Measurements from ENCODE around the gene OPALIN. TPM values are rescaled to one million over a fixed set of nuclear protein-coding genes. Genes with fewer than 3 reads are reported as not detected.

The OPALIN gene
- polyA plus RNA-seq, 3 donors from 2014 or later = not detected

- Mint-ChIP-seq H3K36me3 (no peaks in the 10 kb centered on the region), H3K9me3 (no peaks in the 10 kb centered on the region), H3K4me3 (no peak overlapping the region), H3K27ac (no peak overlapping the region), H3K27me3 (ENCODE audit: low read depth in 3 of 3) (peaks cover 4 to 22% (median 4%) of the 10 kb centered on the region in 3 donors), H3K4me1 (no peaks in the 10 kb centered on the region)
- peak; percentile 13 to 19 (median 14) for DNase-seq
Measured at GRCh38 chr10:96339956-96340904, 18.6 kb downstream of the OPALIN start.

- H3K4me1 Mint-ChIP-seq = no peaks in the 10 kb centered on the region
- no peak overlapping the region for H3K4me3 Mint-ChIP-seq
- H3K27ac Mint-ChIP-seq = no peak overlapping the region
- no peaks in the 10 kb centered on the region for H3K36me3 Mint-ChIP-seq
- no peaks in the 10 kb centered on the region for H3K9me3 Mint-ChIP-seq
- peaks cover 4 to 20% (median 4%) of the 10 kb centered on the region in 3 donors for H3K27me3 Mint-ChIP-seq (ENCODE audit: low read depth in 3 of 3)
- DNase-seq = no peak
Measured at GRCh38 chr10:96339383-96339782, 19.4 kb downstream of the OPALIN start.

GRCh38 chr10:96338279-96338925 lies 20.4 kb downstream of the OPALIN start:
- H3K9me3 Mint-ChIP-seq = no peaks in the 10 kb centered on the region
- DNase-seq = no peak
- no peaks in the 10 kb centered on the region for H3K36me3 Mint-ChIP-seq
- no peak overlapping the region for H3K4me3 Mint-ChIP-seq
- no peaks in the 10 kb centered on the region for H3K4me1 Mint-ChIP-seq
- H3K27ac Mint-ChIP-seq = no peak overlapping the region
- peaks cover 4 to 13% (median 4%) of the 10 kb centered on the region in 3 donors for H3K27me3 Mint-ChIP-seq (ENCODE audit: low read depth in 3 of 3)

- no peaks in the 10 kb centered on the region for H3K4me1 Mint-ChIP-seq
- H3K36me3 Mint-ChIP-seq = no peaks in the 10 kb centered on the region
- H3K27me3 Mint-ChIP-seq (ENCODE audit: low read depth in 3 of 3) = peaks cover 4 to 12% (median 4%) of the 10 kb centered on the region in 3 donors
- no peak overlapping the region for H3K4me3 Mint-ChIP-seq
- H3K9me3 Mint-ChIP-seq = no peaks in the 10 kb centered on the region
- H3K27ac Mint-ChIP-seq = no peak overlapping the region
- no peak for DNase-seq
Measured at GRCh38 chr10:96337106-96337505, 21.7 kb downstream of the OPALIN start.

DNA sequence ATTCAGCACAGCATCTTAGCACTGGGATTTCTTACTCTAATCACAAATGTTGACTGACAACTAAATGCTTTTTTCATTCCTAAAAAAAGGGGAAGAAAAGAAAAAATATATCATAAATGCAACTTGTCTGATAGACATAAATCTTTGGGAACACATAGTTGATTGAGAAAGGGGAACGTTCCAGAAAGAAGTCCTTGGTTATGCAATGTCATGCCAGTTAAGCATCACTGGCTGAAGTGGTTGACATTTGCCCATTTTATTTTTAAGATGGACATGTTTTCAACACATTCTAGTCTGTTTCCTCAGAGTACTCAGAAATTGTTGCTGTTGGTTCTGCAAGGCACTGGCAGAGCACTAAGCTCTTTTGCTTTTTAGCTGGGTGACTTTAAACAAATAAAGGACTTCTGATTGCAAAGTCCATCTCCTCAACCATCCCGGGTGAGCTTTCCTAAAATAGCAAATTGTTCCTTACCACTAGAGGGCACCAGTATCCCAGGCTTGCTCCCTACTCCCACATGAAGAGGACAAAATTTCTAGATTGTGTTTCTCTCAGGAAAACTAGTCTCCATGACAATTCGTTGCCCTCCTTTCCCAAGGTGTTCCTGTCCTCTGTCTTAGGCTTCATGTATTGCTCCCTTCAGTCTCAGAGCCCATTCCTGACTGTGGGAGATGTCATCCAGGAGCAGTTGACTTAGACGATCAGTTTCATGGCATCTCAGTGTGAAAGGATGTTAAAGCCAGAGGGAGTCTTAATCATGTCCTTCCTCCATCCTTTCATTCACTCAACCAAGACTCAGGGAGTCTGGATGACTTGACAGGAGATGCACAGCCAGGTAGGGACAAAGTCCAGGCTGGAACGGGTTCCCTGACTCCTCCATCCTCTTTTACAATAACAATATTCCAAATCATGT lies 23.9 kb downstream of the OPALIN start:
- no peaks in the 10 kb centered on the region for H3K9me3 Mint-ChIP-seq
- peak in 2 of 3 donors; percentile 2 to 10 for DNase-seq
- no peaks in the 10 kb centered on the region for H3K4me1 Mint-ChIP-seq
- no peaks in the 10 kb centered on the region for H3K36me3 Mint-ChIP-seq
- no peak overlapping the region for H3K4me3 Mint-ChIP-seq
- H3K27me3 Mint-ChIP-seq (ENCODE audit: low read depth in 3 of 3) = peaks cover 2 to 13% (median 2%) of the 10 kb centered on the region in 3 donors
- no peak overlapping the region for H3K27ac Mint-ChIP-seq

- DNase-seq = no peak
- H3K4me1 Mint-ChIP-seq = no peaks in the 10 kb centered on the region
- H3K36me3 Mint-ChIP-seq = no peaks in the 10 kb centered on the region
- H3K27me3 Mint-ChIP-seq (ENCODE audit: low read depth in 3 of 3) = peaks cover 1 to 11% (median 2%) of the 10 kb centered on the region in 3 donors
- H3K27ac Mint-ChIP-seq = no peak overlapping the region
- no peak overlapping the region for H3K4me3 Mint-ChIP-seq
- no peaks in the 10 kb centered on the region for H3K9me3 Mint-ChIP-seq
Measured at GRCh38 chr10:96333101-96333500, 25.7 kb downstream of the OPALIN start.

DNA sequence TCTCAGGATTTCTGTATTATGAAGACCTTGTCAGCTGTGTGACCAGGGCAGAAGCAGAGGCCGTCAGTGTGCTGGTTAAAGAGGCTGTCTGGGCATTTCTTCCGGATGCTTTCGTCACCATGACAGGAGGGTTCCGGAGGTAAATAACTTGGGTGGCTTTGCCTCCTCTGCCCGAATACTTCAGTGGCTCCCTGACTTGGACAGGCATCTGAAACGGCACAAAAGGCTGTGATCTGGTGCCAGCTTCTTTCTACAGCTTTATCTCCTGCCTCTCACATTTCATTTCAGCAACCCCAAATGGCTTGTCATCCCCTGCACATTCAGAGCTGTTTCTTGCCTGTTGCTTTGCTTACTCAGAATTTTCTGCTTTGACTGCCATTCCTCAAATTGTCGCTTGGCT lies 31.3 kb downstream of the OPALIN start:
- Mint-ChIP-seq H3K4me3 (no peak overlapping the region), H3K27ac (no peak overlapping the region)

GRCh38 chr10:96325719-96326373 lies 33.0 kb downstream of the OPALIN start:
- no peaks in the 10 kb centered on the region for H3K4me1 Mint-ChIP-seq
- H3K4me3 Mint-ChIP-seq = no peak overlapping the region
- H3K27me3 Mint-ChIP-seq (ENCODE audit: low read depth in 3 of 3) = peaks cover 0 to 12% (median 5%) of the 10 kb centered on the region in 3 donors
- no peak for DNase-seq
- H3K27ac Mint-ChIP-seq = no peak overlapping the region
- no peaks in the 10 kb centered on the region for H3K36me3 Mint-ChIP-seq
- no peaks in the 10 kb centered on the region for H3K9me3 Mint-ChIP-seq

More for the DNA sequence above, 31.3 kb downstream of the OPALIN start:
- Mint-ChIP-seq H3K27me3 (ENCODE audit: low read depth in 3 of 3) (peaks cover 0 to 16% (median 5%) of the 10 kb centered on the region in 3 donors), H3K9me3 (no peaks in the 10 kb centered on the region), H3K4me1 (no peaks in the 10 kb centered on the region), H3K36me3 (no peaks in the 10 kb centered on the region)
- no peak for DNase-seq

DNA sequence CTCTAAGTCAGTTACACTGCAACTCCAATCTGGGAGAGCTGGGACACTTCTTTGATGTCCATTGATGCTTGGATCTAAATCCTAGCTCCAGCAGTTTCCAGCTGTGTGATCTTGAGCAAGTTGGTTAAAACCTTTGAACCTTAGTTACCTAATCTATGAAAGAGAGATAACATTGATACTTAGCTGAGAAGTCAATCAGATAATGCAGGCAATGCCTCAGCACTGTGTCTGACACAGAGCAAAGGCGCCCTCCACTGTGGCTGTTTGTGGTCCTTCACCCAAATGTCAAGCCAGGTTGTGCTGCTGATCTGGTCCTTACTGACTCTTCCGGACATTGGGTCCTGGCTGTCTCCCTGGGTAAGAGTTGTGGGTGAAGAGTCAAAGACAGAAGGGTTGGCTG lies 34.4 kb downstream of the OPALIN start:
- no peaks in the 10 kb centered on the region for H3K4me1 Mint-ChIP-seq
- H3K9me3 Mint-ChIP-seq = no peaks in the 10 kb centered on the region
- H3K4me3 Mint-ChIP-seq = no peak overlapping the region
- no peak overlapping the region for H3K27ac Mint-ChIP-seq
- H3K27me3 Mint-ChIP-seq (ENCODE audit: low read depth in 3 of 3) = peaks cover 0 to 12% (median 3%) of the 10 kb centered on the region in 3 donors
- DNase-seq = no peak
- no peaks in the 10 kb centered on the region for H3K36me3 Mint-ChIP-seq

- H3K36me3 Mint-ChIP-seq = no peaks in the 10 kb centered on the region
- H3K4me1 Mint-ChIP-seq = no peaks in the 10 kb centered on the region
- no peak for DNase-seq
- no peak overlapping the region for H3K4me3 Mint-ChIP-seq
- peaks cover 0 to 12% (median 2%) of the 10 kb centered on the region in 3 donors for H3K27me3 Mint-ChIP-seq (ENCODE audit: low read depth in 3 of 3)
- no peak overlapping the region for H3K27ac Mint-ChIP-seq
- H3K9me3 Mint-ChIP-seq = no peaks in the 10 kb centered on the region
Measured at GRCh38 chr10:96322275-96322674, 36.5 kb downstream of the OPALIN start.

- Mint-ChIP-seq H3K4me1 (no peaks in the 10 kb centered on the region), H3K9me3 (no peaks in the 10 kb centered on the region), H3K4me3 (no peak overlapping the region), H3K27me3 (ENCODE audit: low read depth in 3 of 3) (peaks cover 0 to 12% (median 2%) of the 10 kb centered on the region in 3 donors), H3K36me3 (no peaks in the 10 kb centered on the region), H3K27ac (no peak overlapping the region)
- DNase-seq = no peak
Measured at GRCh38 chr10:96321822-96322221, 37.0 kb downstream of the OPALIN start.

- Mint-ChIP-seq H3K27ac (no peak overlapping the region), H3K36me3 (no peaks in the 10 kb centered on the region), H3K27me3 (ENCODE audit: low read depth in 3 of 3) (peaks cover 0 to 12% (median 3%) of the 10 kb centered on the region in 3 donors), H3K4me3 (no peak overlapping the region), H3K4me1 (no peaks in the 10 kb centered on the region), H3K9me3 (no peaks in the 10 kb centered on the region)
- DNase-seq = no peak
Measured at GRCh38 chr10:96319754-96320474, 38.9 kb downstream of the OPALIN start.
